ENCODE results near the gene SHISA8. TPM values are rescaled to one million over a fixed set of nuclear protein-coding genes. Genes with fewer than 3 reads are reported as not detected.

The SHISA8 gene
- total and polyA plus RNA-seq, 2 donors: 0.19 to 2.9 TPM

- H3K4me1 ChIP-seq (ENCODE audit: control insufficient read depth in 2 of 2, insufficient read depth in 2 of 2, low read length in 2 of 2): no peaks in the 10 kb centered on the region
- WGBS: 96% methylated on average over 4 of the region's 4 CpGs
- no peak overlapping the region for H3K4me3 ChIP-seq (ENCODE audit: low read length in 2 of 2)
- DNase-seq (ENCODE audit: low read depth in 6 of 9, low spot score in 9 of 9): no peak
- H3K9me3 ChIP-seq (ENCODE audit: control insufficient read depth in 2 of 2, insufficient read depth in 1 of 2, low read length in 1 of 2): no peaks in the 10 kb centered on the region
- H3K36me3 ChIP-seq (ENCODE audit: control insufficient read depth in 2 of 2, insufficient read depth in 2 of 2, low read length in 1 of 2): peaks cover 70 to 89% of the 10 kb centered on the region in 2 donors
- H3K27me3 ChIP-seq (ENCODE audit: control insufficient read depth in 2 of 2, insufficient read depth in 1 of 2, low read length in 1 of 2): no peaks in the 10 kb centered on the region
- no peak overlapping the region for H3K27ac ChIP-seq (ENCODE audit: low read depth in 1 of 2, low read length in 1 of 2)
Measured at GRCh38 chr22:41888627-41889200, 26.2 kb downstream of the SHISA8 start.

GRCh38 chr22:41885516-41885915 lies 29.4 kb downstream of the SHISA8 start:
- Histone ChIP-seq H3K27ac (ENCODE audit: low read depth in 1 of 2, low read length in 1 of 2) (no peak overlapping the region), H3K36me3 (ENCODE audit: control insufficient read depth in 2 of 2, insufficient read depth in 2 of 2, low read length in 1 of 2) (peaks cover 66 to 91% of the 10 kb centered on the region in 2 donors), H3K9me3 (ENCODE audit: control insufficient read depth in 2 of 2, insufficient read depth in 1 of 2, low read length in 1 of 2) (peaks cover 0 to 3% of the 10 kb centered on the region in 2 donors), H3K4me1 (ENCODE audit: control insufficient read depth in 2 of 2, insufficient read depth in 2 of 2, low read length in 2 of 2) (no peaks in the 10 kb centered on the region), H3K4me3 (ENCODE audit: low read length in 2 of 2) (no peak overlapping the region), H3K27me3 (ENCODE audit: control insufficient read depth in 2 of 2, insufficient read depth in 1 of 2, low read length in 1 of 2) (no peaks in the 10 kb centered on the region)
- WGBS: 97% methylated on average over 6 of the region's 6 CpGs
- no peak for DNase-seq (ENCODE audit: low read depth in 6 of 9, low spot score in 9 of 9)

GRCh38 chr22:41885116-41885515 lies 29.8 kb downstream of the SHISA8 start:
- no peaks in the 10 kb centered on the region for H3K27me3 ChIP-seq (ENCODE audit: control insufficient read depth in 2 of 2, insufficient read depth in 1 of 2, low read length in 1 of 2)
- no peak overlapping the region for H3K4me3 ChIP-seq (ENCODE audit: low read length in 2 of 2)
- no peak overlapping the region for H3K27ac ChIP-seq (ENCODE audit: low read depth in 1 of 2, low read length in 1 of 2)
- no peak for DNase-seq (ENCODE audit: low read depth in 6 of 9, low spot score in 9 of 9)
- peaks cover 64 to 91% of the 10 kb centered on the region in 2 donors for H3K36me3 ChIP-seq (ENCODE audit: control insufficient read depth in 2 of 2, insufficient read depth in 2 of 2, low read length in 1 of 2)
- no peaks in the 10 kb centered on the region for H3K4me1 ChIP-seq (ENCODE audit: control insufficient read depth in 2 of 2, insufficient read depth in 2 of 2, low read length in 2 of 2)
- peaks cover 0 to 3% of the 10 kb centered on the region in 2 donors for H3K9me3 ChIP-seq (ENCODE audit: control insufficient read depth in 2 of 2, insufficient read depth in 1 of 2, low read length in 1 of 2)
- WGBS: 98% methylated on average over 2 of the region's 2 CpGs

GRCh38 chr22:41883400-41883799 lies 31.5 kb downstream of the SHISA8 start:
- Histone ChIP-seq H3K4me3 (ENCODE audit: low read length in 2 of 2) (no peak overlapping the region), H3K9me3 (ENCODE audit: control insufficient read depth in 2 of 2, insufficient read depth in 1 of 2, low read length in 1 of 2) (peaks cover 0 to 3% of the 10 kb centered on the region in 2 donors), H3K4me1 (ENCODE audit: control insufficient read depth in 2 of 2, insufficient read depth in 2 of 2, low read length in 2 of 2) (no peaks in the 10 kb centered on the region), H3K27me3 (ENCODE audit: control insufficient read depth in 2 of 2, insufficient read depth in 1 of 2, low read length in 1 of 2) (no peaks in the 10 kb centered on the region), H3K36me3 (ENCODE audit: control insufficient read depth in 2 of 2, insufficient read depth in 2 of 2, low read length in 1 of 2) (peaks cover 55 to 96% of the 10 kb centered on the region in 2 donors), H3K27ac (ENCODE audit: low read depth in 1 of 2, low read length in 1 of 2) (no peak overlapping the region)
- DNase-seq (ENCODE audit: low read depth in 6 of 9, low spot score in 9 of 9): no peak
- WGBS: over 99% methylated on average over 2 of the region's 2 CpGs

- Histone ChIP-seq H3K27me3 (ENCODE audit: control insufficient read depth in 2 of 2, insufficient read depth in 1 of 2, low read length in 1 of 2) (no peaks in the 10 kb centered on the region), H3K27ac (ENCODE audit: low read depth in 1 of 2, low read length in 1 of 2) (no peak overlapping the region), H3K36me3 (ENCODE audit: control insufficient read depth in 2 of 2, insufficient read depth in 2 of 2, low read length in 1 of 2) (peaks cover 62 to 98% of the 10 kb centered on the region in 2 donors), H3K9me3 (ENCODE audit: control insufficient read depth in 2 of 2, insufficient read depth in 1 of 2, low read length in 1 of 2) (peaks cover 0 to 3% of the 10 kb centered on the region in 2 donors), H3K4me3 (ENCODE audit: low read length in 2 of 2) (no peak overlapping the region), H3K4me1 (ENCODE audit: control insufficient read depth in 2 of 2, insufficient read depth in 2 of 2, low read length in 2 of 2) (no peaks in the 10 kb centered on the region)
- WGBS: 95% methylated on average over 16 of the region's 16 CpGs
- no peak for DNase-seq (ENCODE audit: low read depth in 6 of 9, low spot score in 9 of 9)
Measured at GRCh38 chr22:41880653-41881052, 34.2 kb downstream of the SHISA8 start.

- peaks cover 57 to 95% of the 10 kb centered on the region in 2 donors for H3K36me3 ChIP-seq (ENCODE audit: control insufficient read depth in 2 of 2, insufficient read depth in 2 of 2, low read length in 1 of 2)
- H3K27me3 ChIP-seq (ENCODE audit: control insufficient read depth in 2 of 2, insufficient read depth in 1 of 2, low read length in 1 of 2): no peaks in the 10 kb centered on the region
- peaks cover 0 to 3% of the 10 kb centered on the region in 2 donors for H3K9me3 ChIP-seq (ENCODE audit: control insufficient read depth in 2 of 2, insufficient read depth in 1 of 2, low read length in 1 of 2)
- DNase-seq (ENCODE audit: low read depth in 6 of 9, low spot score in 9 of 9): no peak
- H3K27ac ChIP-seq (ENCODE audit: low read depth in 1 of 2, low read length in 1 of 2): no peak overlapping the region
- no peak overlapping the region for H3K4me3 ChIP-seq (ENCODE audit: low read length in 2 of 2)
- peaks cover 2 to 8% of the 10 kb centered on the region in 2 donors for H3K4me1 ChIP-seq (ENCODE audit: control insufficient read depth in 2 of 2, insufficient read depth in 2 of 2, low read length in 2 of 2)
Measured at GRCh38 chr22:41876675-41877074, 38.2 kb downstream of the SHISA8 start.

- DNase-seq (ENCODE audit: low read depth in 6 of 9, low spot score in 9 of 9): no peak
- Histone ChIP-seq H3K27me3 (ENCODE audit: control insufficient read depth in 2 of 2, insufficient read depth in 1 of 2, low read length in 1 of 2) (no peaks in the 10 kb centered on the region), H3K9me3 (ENCODE audit: control insufficient read depth in 2 of 2, insufficient read depth in 1 of 2, low read length in 1 of 2) (peaks cover 0 to 3% of the 10 kb centered on the region in 2 donors), H3K27ac (ENCODE audit: low read depth in 1 of 2, low read length in 1 of 2) (no peak overlapping the region), H3K4me1 (ENCODE audit: control insufficient read depth in 2 of 2, insufficient read depth in 2 of 2, low read length in 2 of 2) (peaks cover 2 to 8% of the 10 kb centered on the region in 2 donors), H3K4me3 (ENCODE audit: low read length in 2 of 2) (no peak overlapping the region), H3K36me3 (ENCODE audit: control insufficient read depth in 2 of 2, insufficient read depth in 2 of 2, low read length in 1 of 2) (peaks cover 56 to 95% of the 10 kb centered on the region in 2 donors)
- 97% methylated on average over 3 of the region's 3 CpGs for WGBS
Measured at GRCh38 chr22:41876275-41876674, 38.6 kb downstream of the SHISA8 start.

- no peaks in the 10 kb centered on the region for H3K27me3 ChIP-seq (ENCODE audit: control insufficient read depth in 2 of 2, insufficient read depth in 1 of 2, low read length in 1 of 2)
Measured at GRCh38 chr22:41875531-41876270, 39.2 kb downstream of the SHISA8 start.

GRCh38 chr22:41874090-41874489 lies 40.8 kb downstream of the SHISA8 start:
- peaks cover 55 to 93% of the 10 kb centered on the region in 2 donors for H3K36me3 ChIP-seq (ENCODE audit: control insufficient read depth in 2 of 2, insufficient read depth in 2 of 2, low read length in 1 of 2)
- peak overlapping the region in 1 of 2 donors; percentile 42 for H3K27ac ChIP-seq (ENCODE audit: low read depth in 1 of 2, low read length in 1 of 2)
- WGBS: 97% methylated on average over 2 of the region's 2 CpGs

More at GRCh38 chr22:41875531-41876270, 39.2 kb downstream of the SHISA8 start:
- H3K36me3 ChIP-seq (ENCODE audit: control insufficient read depth in 2 of 2, insufficient read depth in 2 of 2, low read length in 1 of 2): peaks cover 56 to 95% of the 10 kb centered on the region in 2 donors
- H3K27ac ChIP-seq (ENCODE audit: low read depth in 1 of 2, low read length in 1 of 2): no peak overlapping the region
- WGBS: 99% methylated on average over 10 of the region's 10 CpGs
- no peak for DNase-seq (ENCODE audit: low read depth in 6 of 9, low spot score in 9 of 9)
- H3K9me3 ChIP-seq (ENCODE audit: control insufficient read depth in 2 of 2, insufficient read depth in 1 of 2, low read length in 1 of 2): peaks cover 0 to 2% of the 10 kb centered on the region in 2 donors
- H3K4me1 ChIP-seq (ENCODE audit: control insufficient read depth in 2 of 2, insufficient read depth in 2 of 2, low read length in 2 of 2): peaks cover 2 to 8% of the 10 kb centered on the region in 2 donors
- no peak overlapping the region for H3K4me3 ChIP-seq (ENCODE audit: low read length in 2 of 2)

More at GRCh38 chr22:41874090-41874489, 40.8 kb downstream of the SHISA8 start:
- Histone ChIP-seq H3K4me3 (ENCODE audit: low read length in 2 of 2) (no peak overlapping the region), H3K4me1 (ENCODE audit: control insufficient read depth in 2 of 2, insufficient read depth in 2 of 2, low read length in 2 of 2) (peaks cover 2 to 8% of the 10 kb centered on the region in 2 donors), H3K27me3 (ENCODE audit: control insufficient read depth in 2 of 2, insufficient read depth in 1 of 2, low read length in 1 of 2) (no peaks in the 10 kb centered on the region), H3K9me3 (ENCODE audit: control insufficient read depth in 2 of 2, insufficient read depth in 1 of 2, low read length in 1 of 2) (no peaks in the 10 kb centered on the region)
- DNase-seq (ENCODE audit: low read depth in 6 of 9, low spot score in 9 of 9): no peak
